Measurements from ENCODE around the gene SMOC2.

Gene SMOC2

DNA sequence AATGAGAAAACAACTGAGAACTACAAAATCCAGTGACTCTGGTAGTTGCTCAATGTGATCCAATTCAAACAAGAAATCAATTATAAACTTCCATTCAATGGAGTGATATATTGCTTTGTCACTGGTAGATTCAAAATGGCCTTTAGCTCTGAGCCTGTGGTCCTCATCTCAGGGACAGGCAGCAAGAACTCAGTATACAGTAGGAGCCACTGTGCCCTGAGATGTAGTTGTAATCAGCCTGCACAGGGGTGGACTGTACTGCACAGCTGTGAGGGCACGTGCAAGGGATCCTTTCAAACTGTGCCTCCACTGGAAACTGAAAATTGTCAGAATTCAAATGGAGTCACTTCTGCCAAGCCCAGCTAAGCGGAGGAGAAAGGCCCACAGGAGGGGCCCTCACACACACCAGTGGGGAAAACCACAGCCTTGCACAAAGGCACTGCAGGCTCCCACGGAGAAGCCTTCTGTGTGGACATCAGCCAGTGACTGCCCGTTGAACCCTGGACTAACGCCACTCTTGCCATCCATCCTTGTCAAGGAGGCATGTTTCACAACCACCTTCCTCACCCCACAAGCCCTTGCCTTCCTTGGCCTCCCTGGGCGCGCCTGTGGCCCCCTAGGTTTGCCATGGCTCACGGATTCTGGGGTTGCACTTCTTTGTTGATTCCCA, 186.7 kb downstream of the SMOC2 start:
- no peak for DNase-seq (ENCODE audit: low read depth)

- no peak for DNase-seq (ENCODE audit: low read depth)
Observed at GRCh38 chr6:168628176-168628553, 187.2 kb downstream of the SMOC2 start.

DNA sequence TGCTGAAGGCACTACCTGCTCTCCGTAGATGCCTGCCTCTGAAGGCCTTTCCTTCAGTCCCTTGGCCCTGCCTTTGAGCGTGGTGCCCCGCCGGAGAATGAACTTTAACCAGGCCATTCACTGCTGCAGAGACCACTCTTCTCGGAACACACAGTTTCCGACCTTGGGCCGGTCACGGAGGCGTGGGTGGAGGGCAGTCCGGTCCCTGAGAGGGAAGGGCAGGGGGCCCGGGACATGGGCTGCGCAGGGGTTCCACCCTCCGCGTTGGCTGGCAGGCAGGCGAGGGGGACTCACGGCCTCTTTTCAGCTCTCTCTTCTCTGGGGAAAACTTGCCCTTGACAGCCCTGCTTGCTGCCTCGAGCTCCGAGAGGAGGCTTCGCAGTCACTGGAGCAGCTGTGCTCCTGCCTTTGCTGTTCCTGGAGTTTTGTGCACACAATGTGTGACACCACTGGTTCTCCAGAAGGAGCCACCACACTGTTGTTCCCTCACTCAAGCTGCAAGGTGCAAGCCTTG, 187.8 kb downstream of the SMOC2 start:
- DNase-seq (ENCODE audit: low read depth), result no peak

DNA sequence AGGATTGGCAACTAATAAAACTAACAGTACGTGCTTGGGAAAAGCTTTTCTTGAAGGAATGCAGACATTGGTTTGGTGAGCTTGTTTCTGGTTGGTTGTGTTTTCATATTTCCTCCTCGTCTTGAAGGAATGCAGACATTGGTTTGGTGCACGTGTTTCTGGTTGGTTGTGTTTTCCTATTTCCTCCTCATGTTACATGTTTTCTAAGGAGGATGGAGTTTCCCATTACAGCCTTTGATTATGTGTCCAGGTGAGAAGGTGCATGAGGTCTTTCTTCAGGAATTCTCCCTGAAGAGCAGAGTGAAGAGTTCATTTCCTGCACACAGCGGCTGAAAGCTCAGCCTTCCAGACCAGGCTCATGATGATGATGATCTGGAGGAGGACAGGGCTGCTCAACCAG, 190.6 kb downstream of the SMOC2 start:
- no peak for DNase-seq (ENCODE audit: low read depth)

DNA sequence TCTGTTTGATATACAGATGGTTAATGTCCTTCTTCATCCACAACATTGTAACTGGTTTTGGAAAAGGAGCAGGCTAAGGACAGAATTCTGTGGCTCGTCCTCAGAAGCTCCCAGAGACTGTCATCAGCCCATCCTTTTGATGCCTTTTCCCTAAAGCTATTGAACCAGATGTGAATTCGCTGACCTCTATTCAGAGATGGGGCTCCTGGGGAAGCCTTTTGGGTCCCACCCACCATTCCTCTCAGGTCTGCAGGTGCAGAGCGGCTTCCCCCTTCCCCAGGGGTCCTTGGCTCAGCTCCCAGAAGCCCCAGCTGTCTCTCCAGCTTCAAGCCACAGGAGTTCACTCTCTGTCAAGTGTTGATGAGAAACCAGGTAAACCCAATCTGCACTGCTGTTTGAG, 191.7 kb downstream of the SMOC2 start:
- no peak for DNase-seq (ENCODE audit: low read depth)

DNA sequence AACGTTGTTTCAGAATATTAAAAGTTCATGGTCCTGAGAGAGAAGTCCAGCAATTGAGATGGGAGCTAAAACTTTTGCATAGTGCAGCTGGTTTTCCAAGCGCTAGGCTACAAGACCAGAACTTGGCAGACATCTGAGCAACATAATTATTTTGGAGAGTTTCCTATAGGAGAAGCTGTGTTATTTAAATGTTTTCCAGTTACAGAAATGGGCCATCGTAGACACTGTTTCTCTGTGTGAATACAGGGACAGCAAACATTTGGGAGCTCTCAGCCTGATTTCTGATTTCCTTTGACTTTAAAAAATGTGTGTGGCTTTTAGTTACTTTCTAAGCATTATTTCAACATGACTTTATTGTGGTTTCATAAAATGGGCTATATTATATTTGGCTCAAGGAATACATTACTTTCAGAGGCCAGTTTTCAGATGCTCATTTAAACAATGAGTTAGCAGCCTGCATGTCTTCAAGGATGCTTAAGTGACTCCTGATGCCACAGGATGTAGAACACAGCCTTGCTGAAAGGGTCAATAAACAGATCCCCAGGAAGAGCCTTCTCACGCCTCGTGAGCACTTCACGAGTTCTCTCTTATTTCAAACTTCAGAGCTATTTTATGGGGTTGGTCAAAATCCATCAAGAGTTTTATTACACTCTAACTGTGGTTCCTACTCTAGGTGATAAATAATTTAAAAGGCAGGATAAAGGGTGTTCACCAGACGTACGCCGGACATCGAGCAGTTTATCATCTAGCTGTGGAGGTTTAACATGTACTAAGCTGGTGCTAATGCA, 193.8 kb downstream of the SMOC2 start:
- DNase-seq (ENCODE audit: low read depth), result no peak

- DNase-seq (ENCODE audit: low read depth), result no peak
Observed at GRCh38 chr6:168636147-168637004, 195.4 kb downstream of the SMOC2 start.

- DNase-seq (ENCODE audit: low read depth), result no peak
Observed at GRCh38 chr6:168637834-168638233, 196.8 kb downstream of the SMOC2 start.

DNA sequence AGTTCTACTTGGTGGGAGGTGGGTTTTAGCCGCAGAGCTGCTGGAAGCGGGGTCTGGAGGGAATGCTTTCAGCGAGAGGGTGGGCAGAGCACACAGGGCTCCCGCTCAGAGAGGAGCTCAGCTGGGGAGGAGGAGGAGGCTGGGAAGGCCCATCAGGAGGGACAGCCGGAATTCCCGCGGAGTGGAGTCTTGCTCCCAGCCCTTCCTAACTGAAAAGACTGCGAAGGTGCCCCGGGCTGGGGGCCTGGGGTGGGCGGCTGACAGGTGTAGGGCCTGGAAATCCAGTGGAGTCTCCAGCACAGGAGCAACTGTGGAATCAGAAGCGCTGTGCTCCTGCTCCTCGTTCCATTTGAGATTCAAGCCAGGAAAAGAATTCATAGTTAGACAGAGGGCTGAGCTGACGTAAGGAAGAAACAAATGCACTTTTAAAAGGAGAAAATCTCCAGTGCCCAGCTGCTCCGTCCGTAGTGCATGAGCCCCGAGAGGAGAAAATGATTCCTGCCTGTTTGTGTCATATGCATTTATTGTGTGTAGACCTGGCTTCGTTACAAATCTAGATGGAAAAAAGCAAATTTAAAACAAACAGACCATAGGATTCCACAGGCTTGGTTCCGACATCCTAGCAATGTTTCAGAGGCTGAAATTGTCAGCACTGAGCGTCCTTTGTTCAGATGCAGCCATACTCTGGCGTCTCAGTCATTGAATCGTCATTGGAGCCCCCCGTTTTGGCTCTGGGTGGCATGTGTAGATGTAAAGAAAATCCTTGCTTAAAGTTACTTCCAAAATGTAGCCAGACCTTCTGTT, 197.7 kb downstream of the SMOC2 start:
- no peak for DNase-seq (ENCODE audit: low read depth)

DNA sequence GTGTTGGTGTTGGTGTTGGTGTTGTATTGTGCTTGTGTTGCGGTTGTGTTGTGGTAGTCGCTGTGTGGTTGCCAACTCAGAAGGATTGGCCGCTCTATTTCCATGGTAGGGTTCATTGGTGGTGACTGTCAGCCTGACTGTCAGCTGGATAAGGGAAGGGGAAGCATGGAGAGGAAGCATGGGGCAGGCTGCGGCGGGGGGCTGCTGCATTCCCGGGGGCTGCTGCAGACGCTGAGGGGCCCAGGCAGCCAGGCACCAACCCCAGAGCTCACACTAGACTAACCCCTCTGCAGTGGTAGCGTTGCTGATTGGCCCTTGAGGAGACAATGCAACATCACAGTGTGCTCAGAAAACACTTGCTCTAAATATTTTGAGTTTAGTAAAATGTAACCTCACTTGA, 199.2 kb downstream of the SMOC2 start:
- no peak for DNase-seq (ENCODE audit: low read depth)

DNA sequence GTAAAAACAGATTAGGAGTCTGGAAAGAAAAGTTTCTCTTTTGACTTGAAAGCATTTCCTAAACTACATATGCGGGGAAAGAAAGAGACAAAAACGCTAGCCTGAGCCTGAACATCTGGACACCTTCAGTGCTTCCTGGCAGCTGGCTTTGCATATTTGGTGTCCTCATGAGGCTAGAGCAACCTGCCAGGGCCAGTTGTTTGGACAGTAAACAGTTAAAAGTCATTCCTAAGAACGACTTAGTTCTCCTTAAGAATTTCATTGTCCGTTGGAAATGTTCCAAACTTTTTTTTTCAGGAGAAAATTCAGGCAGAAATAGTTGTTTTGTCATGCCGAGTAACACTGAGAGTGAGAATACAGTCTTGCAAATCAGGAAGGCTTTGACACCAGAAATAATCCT, 199.8 kb downstream of the SMOC2 start:
- no peak for DNase-seq (ENCODE audit: low read depth)

DNA sequence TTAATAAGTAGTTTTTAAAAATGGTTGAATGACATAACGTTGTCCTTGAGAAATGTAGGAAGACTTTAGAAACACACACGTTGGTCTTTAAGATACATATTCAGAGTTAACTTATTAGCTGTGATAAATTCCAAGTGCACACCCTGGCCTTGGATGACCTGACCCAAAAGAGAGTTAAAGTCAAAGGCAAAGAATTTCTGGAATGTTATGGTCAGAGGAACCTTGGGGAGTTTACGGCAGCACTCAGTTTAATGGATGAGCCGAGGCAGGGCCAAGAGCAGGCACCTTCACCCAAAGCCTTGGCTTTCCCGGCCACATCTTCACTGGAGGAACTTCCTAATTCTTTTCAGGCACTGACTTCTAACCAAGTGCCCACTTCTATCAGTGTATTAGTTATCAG, 200.5 kb downstream of the SMOC2 start:
- DNase-seq (ENCODE audit: low read depth), result no peak

DNA sequence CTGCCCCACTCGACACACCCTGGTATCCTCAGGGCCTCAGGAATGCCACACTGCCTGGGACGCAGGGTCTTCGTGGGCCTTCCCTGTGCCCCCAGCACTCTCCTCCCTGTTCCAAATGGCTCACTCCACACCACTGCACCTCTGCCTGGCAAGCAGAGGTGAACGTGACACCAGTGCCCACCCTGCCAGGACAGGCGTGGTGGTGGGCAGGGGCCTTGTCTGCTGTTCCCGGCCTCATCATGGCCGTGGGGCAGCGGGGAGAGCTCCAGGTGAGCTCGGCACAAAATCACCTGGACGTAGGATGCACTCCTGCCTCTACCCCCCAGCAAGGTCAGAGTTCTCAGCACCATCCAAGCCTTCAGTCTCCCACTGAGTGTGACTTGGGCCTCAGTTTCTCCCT, 202.4 kb downstream of the SMOC2 start:
- DNase-seq (ENCODE audit: low read depth), result no peak

DNA sequence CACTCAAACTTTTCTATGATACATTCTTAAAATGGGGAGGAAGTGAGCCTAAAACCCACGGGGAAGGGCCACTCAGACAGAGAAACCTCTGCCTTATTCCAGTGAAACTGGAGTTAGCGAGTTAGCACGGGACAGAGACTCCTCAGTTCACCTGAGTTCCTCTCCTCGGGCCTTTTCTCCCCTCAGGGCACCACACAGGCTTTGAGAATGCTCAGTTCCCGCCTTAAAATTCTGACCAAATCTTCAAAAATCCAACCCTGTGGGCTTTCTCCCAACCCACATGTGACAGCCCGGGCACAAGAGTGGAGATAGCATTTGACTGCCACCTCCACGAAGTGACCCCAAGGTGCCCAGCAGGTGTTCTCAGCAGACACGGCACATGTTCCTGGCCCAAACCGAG, 204.3 kb downstream of the SMOC2 start:
- DNase-seq (ENCODE audit: low read depth), result no peak

- no peak for DNase-seq (ENCODE audit: low read depth)
Observed at GRCh38 chr6:168647271-168647670, 206.3 kb downstream of the SMOC2 start.

DNA sequence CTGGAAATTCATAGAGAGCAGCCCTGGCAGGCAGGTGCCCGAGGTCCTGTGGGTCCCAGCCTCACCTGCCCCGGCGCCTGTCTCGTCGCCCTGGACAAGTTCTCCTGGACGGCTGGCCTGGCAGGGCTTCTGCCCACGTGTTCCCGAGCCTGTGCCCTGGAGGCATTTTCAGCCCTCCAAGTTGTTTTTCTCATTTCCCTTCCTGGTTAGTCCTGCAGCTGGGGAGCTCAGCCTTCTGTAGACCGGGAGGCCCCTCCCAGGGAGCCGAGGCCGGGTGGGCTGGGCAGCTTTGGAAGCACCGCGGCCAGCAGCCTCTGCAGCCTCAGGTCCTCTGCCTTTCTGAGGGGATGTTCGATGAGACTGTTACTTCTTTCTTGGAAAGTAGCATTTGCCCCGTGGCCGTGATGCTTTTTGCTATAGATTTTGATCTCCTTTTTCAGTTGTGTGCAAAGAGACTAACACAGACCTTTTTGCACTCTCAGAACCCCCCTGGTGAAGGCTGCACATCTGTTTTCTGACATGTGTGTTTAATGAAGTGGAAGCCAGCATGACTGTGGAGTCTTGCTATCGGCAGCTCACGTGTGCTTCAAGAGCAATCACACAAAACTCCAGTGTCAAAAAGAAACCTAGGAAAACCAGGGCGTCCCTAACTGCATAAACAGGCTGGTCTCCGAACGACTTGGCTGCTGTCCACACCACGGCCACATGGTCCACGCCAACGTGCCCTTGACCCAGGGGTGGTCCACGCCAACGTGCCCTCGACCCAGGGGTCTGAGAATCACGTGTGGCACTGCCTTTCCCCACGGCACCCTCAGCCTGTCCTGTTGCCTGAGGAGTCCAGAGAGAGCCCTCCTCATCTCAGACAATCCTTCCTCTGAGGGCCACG, 207.5 kb downstream of the SMOC2 start:
- no peak for DNase-seq (ENCODE audit: low read depth)

- DNase-seq (ENCODE audit: low read depth), result no peak
Observed at GRCh38 chr6:168649209-168649608, 208.2 kb downstream of the SMOC2 start.

DNA sequence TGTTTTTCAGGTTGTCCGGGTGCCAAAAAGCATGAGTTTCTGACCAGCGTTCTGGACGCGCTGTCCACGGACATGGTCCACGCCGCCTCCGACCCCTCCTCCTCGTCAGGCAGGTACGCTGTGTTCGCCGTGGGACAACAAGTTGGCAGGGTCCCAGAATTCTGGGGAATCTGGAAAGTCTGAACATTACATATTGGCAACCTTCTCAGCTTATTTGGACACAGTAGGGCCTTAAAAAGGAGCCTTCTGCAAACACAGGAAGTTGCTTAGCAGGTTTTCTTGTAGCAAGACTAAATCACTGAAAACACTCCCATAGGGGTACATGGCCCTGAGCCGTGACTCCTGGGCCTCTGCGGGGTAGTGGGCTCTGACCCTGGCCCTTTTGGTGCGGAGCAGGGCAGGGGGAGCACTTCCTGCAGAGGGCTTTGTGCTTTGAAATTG, 209.7 kb downstream of the SMOC2 start:
- no peak for DNase-seq (ENCODE audit: low read depth)

GRCh38 chr6:168655462-168656152, 214.6 kb downstream of the SMOC2 start:
- no peak for DNase-seq (ENCODE audit: low read depth)

DNA sequence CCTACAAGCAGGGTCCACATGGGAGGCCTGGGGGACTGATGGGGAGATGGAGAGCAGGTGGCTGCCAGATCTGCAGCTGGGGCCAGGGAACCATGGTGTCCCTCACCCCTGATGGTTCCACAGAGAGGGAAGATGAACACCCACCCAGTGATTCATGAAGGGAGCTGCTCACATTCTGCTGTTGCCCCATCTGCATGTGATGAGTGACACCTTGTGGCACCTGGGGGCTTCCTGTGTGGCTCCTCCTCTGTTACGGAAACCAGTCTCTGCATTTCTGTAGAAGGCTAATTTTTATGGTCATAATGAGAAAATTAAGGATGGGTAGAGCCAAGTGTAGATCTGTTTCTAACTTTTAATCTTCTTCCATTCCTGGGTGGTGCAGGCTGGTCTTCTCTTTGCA, 217.1 kb downstream of the SMOC2 start:
- DNase-seq (ENCODE audit: low read depth), result no peak

Data from T-helper 22 cell (primary cell).